Activated T-helper 1 cell treated with Interleukin-2 at 50 U/mL for 16 hours (primary cell): ENCODE results near the gene RTN4R.

Source experiments
- DNase-seq: peaks from one replicate; pipeline ENCODE4 v3.0.0-alpha.2; 2020; ENCODE audit warnings: low read depth

The RTN4R gene

GRCh38 chr22:20213833-20214708 lies 54.0 kb downstream of the RTN4R start:
- DNase-seq, result no peak

- no peak for DNase-seq
These were observed 55.1 kb downstream of the RTN4R start for GRCh38 chr22:20212754-20213699.

- no peak for DNase-seq
These were observed 55.9 kb downstream of the RTN4R start for GRCh38 chr22:20211997-20212753.

- DNase-seq, result no peak
These were observed 56.6 kb downstream of the RTN4R start for GRCh38 chr22:20211409-20211996.

- no peak for DNase-seq
These were observed 57.6 kb downstream of the RTN4R start for GRCh38 chr22:20210473-20211059.

GRCh38 chr22:20209761-20210250 lies 58.3 kb downstream of the RTN4R start:
- no peak for DNase-seq

GRCh38 chr22:20208713-20209310 lies 59.3 kb downstream of the RTN4R start:
- DNase-seq, result no peak

GRCh38 chr22:20207277-20208025 lies 60.7 kb downstream of the RTN4R start:
- no peak for DNase-seq

GRCh38 chr22:20206709-20207215 lies 61.4 kb downstream of the RTN4R start:
- DNase-seq, result no peak

- peak; percentile 50 for DNase-seq
These were observed 62.0 kb downstream of the RTN4R start for GRCh38 chr22:20205964-20206708.

- DNase-seq, result no peak
These were observed 62.6 kb downstream of the RTN4R start for GRCh38 chr22:20205464-20205963.

GRCh38 chr22:20204806-20205205 lies 63.3 kb downstream of the RTN4R start:
- no peak for DNase-seq

GRCh38 chr22:20204311-20204710 lies 63.8 kb downstream of the RTN4R start:
- no peak for DNase-seq

- no peak for DNase-seq
These were observed 64.4 kb downstream of the RTN4R start for GRCh38 chr22:20203552-20204201.

GRCh38 chr22:20203142-20203551 lies 65.0 kb downstream of the RTN4R start:
- DNase-seq, result no peak

- DNase-seq, result no peak
These were observed 66.2 kb downstream of the RTN4R start for GRCh38 chr22:20201837-20202392.

GRCh38 chr22:20199906-20200305 lies 68.2 kb downstream of the RTN4R start:
- DNase-seq, result no peak

- DNase-seq, result no peak
These were observed 68.7 kb downstream of the RTN4R start for GRCh38 chr22:20199413-20199842.
